HCT116 (cell line): ENCODE data around the gene MYO16. TPM values are rescaled to one million over a fixed set of nuclear protein-coding genes. Genes with fewer than 3 reads are reported as not detected.

Experiments used
- ATAC-seq: fragments of 200-7000 bp; cut with Tn5 transposase; 2 replicates; pipeline ENCODE4 v1.9.1; 2020; ENCODE audit warnings: mild to moderate bottlenecking, moderate library complexity
- BruUV-seq: library from RNA; stranded (reverse); fragments of 400-500 nt; replicated peaks from 2 replicates; lab custom pipeline; 2021; lab: Mats Ljungman, UMichigan
- CTCF ChIA-PET: fragments of 300-600 bp; sonication (Branson Sonifier 250); formaldehyde crosslinking; loops from one replicate; lab custom pipeline; 2021; ENCODE audit warnings: antibody characterized with exemption; lab: Charles Lee
- POLR2A ChIA-PET: fragments of 300-600, 350-600 bp; sonication (Branson Sonifier 250); formaldehyde crosslinking; loops from one replicate; lab custom pipeline; 2021; ENCODE audit warnings: antibody characterized with exemption; lab: Charles Lee
- RAD21 ChIA-PET, 2 experiments: fragments of 300-600 bp; sonication (Branson Sonifier 250); formaldehyde crosslinking; loops; one replicate each; lab custom pipeline; 2023; ENCODE audit warnings: low total read pairs in 2 of 2; ENCODE audit not compliant: uncharacterized antibody in 2 of 2, unreplicated experiment in 2 of 2, low non-redundant PET in 1 of 2; lab: Charles Lee
- DNase-seq: peaks from one replicate; pipeline ENCODE4 v3.0.0-alpha.2; 2010; ENCODE audit warnings: low read depth, low spot score
- H2AFZ ChIP-seq: fragments of 200-600 bp; shearing (Covaris generic), sonication (generic); 2 replicates; pipeline ENCODE4 v1.6.1; 2017; ENCODE audit warnings: low read depth, mixed run types, mixed read lengths, antibody characterized with exemption, low read length; ENCODE audit not compliant: poor library complexity, severe bottlenecking
- H3K27ac ChIP-seq: 2 replicates; pipeline ENCODE4 v1.5.1; 2012; ENCODE audit warnings: low read depth, low read length
- H3K27me3 ChIP-seq: fragments of 200-600 bp; sonication (generic); 2 replicates; pipeline ENCODE4 v1.6.1; 2016; ENCODE audit warnings: mixed run types, low read length, mixed read lengths; ENCODE audit not compliant: insufficient read depth
- H3K36me3 ChIP-seq, 2 experiments: fragments of 200-500 bp in 1 of 2; fragments of 200-600 bp in 1 of 2; sonication (Bioruptor generic) in 1 of 2; sonication (generic) in 1 of 2; 2 replicates each; pipeline versions ENCODE4 v1.5.1 to v1.6.1; 2014 to 2016; ENCODE audit warnings: low read length in 2 of 2, inconsistent platforms in 1 of 2, mixed read lengths in 1 of 2, mixed run types in 1 of 2; ENCODE audit not compliant: insufficient read depth in 2 of 2, control insufficient read depth in 1 of 2
- H3K4me1 ChIP-seq, 2 experiments: fragments of 200-600 bp in 1 of 2; sonication (generic) in 1 of 2; 2 replicates each; pipeline versions ENCODE4 v1.5.1 to v1.6.1; 2012 to 2017; ENCODE audit warnings: low read length in 2 of 2, inconsistent platforms in 1 of 2, mild to moderate bottlenecking in 1 of 2, mixed read lengths in 1 of 2, mixed run types in 1 of 2, moderate library complexity in 1 of 2; ENCODE audit not compliant: insufficient read depth in 2 of 2, control insufficient read depth in 1 of 2
- H3K4me2 ChIP-seq: fragments of 200-600 bp; sonication (generic); 2 replicates; pipeline ENCODE4 v1.6.1; 2017; ENCODE audit warnings: mixed run types, low read length, mixed read lengths
- H3K4me3 ChIP-seq, 2 experiments: fragments of 200-600 bp in 1 of 2; sonication (generic) in 1 of 2; replicated peaks in 1 of 2; 2 replicates each; pipeline ENCODE4 v1.5.1; 2011 to 2016; ENCODE audit warnings: low read length in 2 of 2, control low read depth in 1 of 2, low read depth in 1 of 2, mild to moderate bottlenecking in 1 of 2, mixed read lengths in 1 of 2, mixed run types in 1 of 2
- H3K79me2 ChIP-seq: fragments of 200-600 bp; sonication (generic); 2 replicates; pipeline ENCODE4 v1.6.1; 2017; ENCODE audit warnings: mild to moderate bottlenecking, mixed run types, low read length, moderate library complexity, mixed read lengths; ENCODE audit not compliant: insufficient read depth
- H3K9ac ChIP-seq: fragments of 200-600 bp; sonication (generic); 2 replicates; pipeline ENCODE4 v1.6.1; 2016; ENCODE audit warnings: low read length, mixed read lengths
- H3K9me2 ChIP-seq: fragments of 200-600 bp; sonication (generic), shearing (Covaris generic); 2 replicates; pipeline ENCODE4 v1.6.1; 2017; ENCODE audit warnings: mixed run types, mild to moderate bottlenecking, moderate library complexity; ENCODE audit not compliant: insufficient read depth
- H3K9me3 ChIP-seq, 2 experiments: fragments of 200-500 bp in 1 of 2; fragments of 200-600 bp in 1 of 2; sonication (Bioruptor generic) in 1 of 2; sonication (generic) in 1 of 2; 2 replicates each; pipeline ENCODE4 v1.6.1; 2014 to 2017; ENCODE audit warnings: low read length in 2 of 2, mixed read lengths in 2 of 2, inconsistent platforms in 1 of 2, low read depth in 1 of 2, mild to moderate bottlenecking in 1 of 2, mixed run types in 1 of 2, moderate library complexity in 1 of 2; ENCODE audit not compliant: control insufficient read depth in 1 of 2, insufficient read depth in 1 of 2
- H4K20me1 ChIP-seq: fragments of 200-600 bp; sonication (generic), shearing (Covaris generic); 2 replicates; pipeline ENCODE4 v1.6.1; 2017; ENCODE audit warnings: mixed run types, mild to moderate bottlenecking, moderate library complexity; ENCODE audit not compliant: insufficient read depth
- ATF3 ChIP-seq: IDR thresholded peaks from 2 replicates; pipeline ENCODE4 v1.6.1; 2012
- CBX3 ChIP-seq: IDR thresholded peaks from 2 replicates; pipeline ENCODE4 v1.6.1; 2012; ENCODE audit warnings: low read depth
- CEBPB ChIP-seq: IDR thresholded peaks from 2 replicates; pipeline ENCODE4 v1.6.1; 2012; ENCODE audit warnings: low read depth
- ELF1 ChIP-seq: IDR thresholded peaks from 2 replicates; pipeline ENCODE4 v1.6.1; 2012; ENCODE audit warnings: low read depth, borderline replicate concordance
- FOSL1 ChIP-seq: IDR thresholded peaks from 2 replicates; pipeline ENCODE4 v1.6.1; 2012; ENCODE audit warnings: low read depth
- JUND ChIP-seq: IDR thresholded peaks from 2 replicates; pipeline ENCODE4 v1.6.1; 2012
- POLR2A ChIP-seq: IDR thresholded peaks from 2 replicates; pipeline ENCODE4 v1.7.0; 2011; ENCODE audit warnings: borderline replicate concordance; ENCODE audit not compliant: insufficient read depth, insufficient read length; ENCODE audit errors: extremely low read depth
- POLR2AphosphoS5 ChIP-seq: IDR thresholded peaks from 2 replicates; pipeline ENCODE4 v1.6.1; 2011; ENCODE audit warnings: mild to moderate bottlenecking, low read depth, low read length, moderate library complexity
- RAD21 ChIP-seq: IDR thresholded peaks from 2 replicates; pipeline ENCODE4 v1.6.1; 2012; ENCODE audit warnings: low read depth, mild to moderate bottlenecking
- YY1 ChIP-seq: IDR thresholded peaks from 2 replicates; pipeline ENCODE4 v1.6.1; 2011; ENCODE audit warnings: low read length, low read depth, moderate library complexity, mild to moderate bottlenecking; ENCODE audit not compliant: insufficient replicate concordance; ENCODE audit errors: extremely low read depth
- intact Hi-C: fragments of 100-400 bp; cut with micrococcal nuclease; formaldehyde crosslinking; loops from 2 replicates; pipeline ENCODE4 v1.10.0; 2022
- total RNA-seq: library from RNA; stranded (reverse); gene quantifications from one replicate; pipeline ENCODE4 v1.2.1, GENCODE V29; 2021; ENCODE audit not compliant: unreplicated experiment
- TF ChIP-seq, protein P1 (sequence below): IDR thresholded peaks from 2 replicates; pipeline ENCODE4 v1.6.1; 2012
- TF ChIP-seq, protein P2 (sequence below): IDR thresholded peaks from 2 replicates; pipeline ENCODE4 v1.6.1; 2011; ENCODE audit warnings: mild to moderate bottlenecking, low read length, moderate library complexity; ENCODE audit not compliant: insufficient replicate concordance; ENCODE audit errors: extremely low read depth

Gene MYO16
- total RNA-seq, 1 experiment from 2014 or later, result 0.07 TPM

GRCh38 chr13:108786456-108787200 lies 157.2 kb downstream of the MYO16 start:
- H2AFZ ChIP-seq, result no peak overlapping the region
- H3K27ac ChIP-seq, result no peak overlapping the region
- BruUV-seq, result no TSS peak
- no peaks in the 10 kb centered on the region for H3K27me3 ChIP-seq
- H3K4me3 ChIP-seq, result no peak overlapping the region
- CTCF ChIA-PET, result no interaction called here
- TF ChIP-seq ATF3, result no peak
- no peak for TF ChIP-seq POLR2AphosphoS5
- TF ChIP-seq, protein P1, sequence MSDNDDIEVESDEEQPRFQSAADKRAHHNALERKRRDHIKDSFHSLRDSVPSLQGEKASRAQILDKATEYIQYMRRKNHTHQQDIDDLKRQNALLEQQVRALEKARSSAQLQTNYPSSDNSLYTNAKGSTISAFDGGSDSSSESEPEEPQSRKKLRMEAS, result no peak
- H3K9ac ChIP-seq, result no peak overlapping the region
- H3K36me3 ChIP-seq, result no peaks in the 10 kb centered on the region
- no peaks in the 10 kb centered on the region for H3K9me3 ChIP-seq
- H3K9me2 ChIP-seq, result no peaks in the 10 kb centered on the region
- POLR2A ChIA-PET, result no interaction called here
- H3K4me2 ChIP-seq, result no peak overlapping the region
- intact Hi-C loops, result no loop called here
- DNase-seq, result no peak
- RAD21 ChIA-PET, result no interaction called here
- H3K79me2 ChIP-seq, result no peaks in the 10 kb centered on the region
- no peaks in the 10 kb centered on the region for H3K4me1 ChIP-seq
- ATAC-seq, result no peak
- H4K20me1 ChIP-seq, result no peaks in the 10 kb centered on the region

- no peak overlapping the region for H3K4me3 ChIP-seq
- H3K9me2 ChIP-seq, result no peaks in the 10 kb centered on the region
- no peak for ATAC-seq
- no peak for DNase-seq
- H3K4me2 ChIP-seq, result no peak overlapping the region
- no peaks in the 10 kb centered on the region for H3K79me2 ChIP-seq
- no peaks in the 10 kb centered on the region for H3K9me3 ChIP-seq
- H2AFZ ChIP-seq, result no peak overlapping the region
- ChIA-PET CTCF (no interaction called here), POLR2A (no interaction called here), RAD21 (no interaction called here)
- H3K27me3 ChIP-seq, result no peaks in the 10 kb centered on the region
- H3K36me3 ChIP-seq, result no peaks in the 10 kb centered on the region
- intact Hi-C loops, result no loop called here
- H3K9ac ChIP-seq, result no peak overlapping the region
- H4K20me1 ChIP-seq, result no peaks in the 10 kb centered on the region
- no peaks in the 10 kb centered on the region for H3K4me1 ChIP-seq
- BruUV-seq, result no TSS peak
- H3K27ac ChIP-seq, result no peak overlapping the region
- TF ChIP-seq FOSL1, result no peak
- no peak for TF ChIP-seq CEBPB
- TF ChIP-seq ELF1, result no peak
- TF ChIP-seq RAD21, result no peak
- TF ChIP-seq CBX3, result no peak
- no peak for TF ChIP-seq JUND
- TF ChIP-seq, protein P1, result no peak
- no peak for TF ChIP-seq YY1
- TF ChIP-seq, protein P2, sequence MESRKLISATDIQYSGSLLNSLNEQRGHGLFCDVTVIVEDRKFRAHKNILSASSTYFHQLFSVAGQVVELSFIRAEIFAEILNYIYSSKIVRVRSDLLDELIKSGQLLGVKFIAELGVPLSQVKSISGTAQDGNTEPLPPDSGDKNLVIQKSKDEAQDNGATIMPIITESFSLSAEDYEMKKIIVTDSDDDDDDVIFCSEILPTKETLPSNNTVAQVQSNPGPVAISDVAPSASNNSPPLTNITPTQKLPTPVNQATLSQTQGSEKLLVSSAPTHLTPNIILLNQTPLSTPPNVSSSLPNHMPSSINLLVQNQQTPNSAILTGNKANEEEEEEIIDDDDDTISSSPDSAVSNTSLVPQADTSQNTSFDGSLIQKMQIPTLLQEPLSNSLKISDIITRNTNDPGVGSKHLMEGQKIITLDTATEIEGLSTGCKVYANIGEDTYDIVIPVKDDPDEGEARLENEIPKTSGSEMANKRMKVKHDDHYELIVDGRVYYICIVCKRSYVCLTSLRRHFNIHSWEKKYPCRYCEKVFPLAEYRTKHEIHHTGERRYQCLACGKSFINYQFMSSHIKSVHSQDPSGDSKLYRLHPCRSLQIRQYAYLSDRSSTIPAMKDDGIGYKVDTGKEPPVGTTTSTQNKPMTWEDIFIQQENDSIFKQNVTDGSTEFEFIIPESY, result no peak
- TF ChIP-seq POLR2A, result no peak
Observed at GRCh38 chr13:108787700-108788414, 158.4 kb downstream of the MYO16 start.
